ENCODE measurements around the gene ATP6V1F.

- TF ChIP-seq CTCF (optimal IDR thresholded peaks at IDR 0.05 in 1 of 3, IDR thresholded peaks at IDR 0.05 in 1 of 3, conservative IDR thresholded peaks at IDR 0.05 in 1 of 3; ENCODE audit: extremely low read depth in 1 of 3, insufficient read depth in 2 of 3, low read length in 3 of 3) (no peak), EZH2 (IDR thresholded peaks at IDR 0.05; ENCODE audit: low read length) (no peak)
These were observed 13.5 kb downstream of the ATP6V1F start for GRCh38 chr7:128876127-128876526.
